GM21619 (cell line): ENCODE measurements around the gene GDNF.
"Not testable (repeated sequence)": the region's sequence is repeated elsewhere in the genome, so short reads cannot be mapped to it uniquely, and the experiment has no call there.

Experiments
- ATAC-seq: cut with Tn5 transposase; IDR thresholded peaks from one replicate; pipeline ENCODE4 v1.9.1; 2021; ENCODE audit not compliant: unreplicated experiment

The GDNF gene

DNA sequence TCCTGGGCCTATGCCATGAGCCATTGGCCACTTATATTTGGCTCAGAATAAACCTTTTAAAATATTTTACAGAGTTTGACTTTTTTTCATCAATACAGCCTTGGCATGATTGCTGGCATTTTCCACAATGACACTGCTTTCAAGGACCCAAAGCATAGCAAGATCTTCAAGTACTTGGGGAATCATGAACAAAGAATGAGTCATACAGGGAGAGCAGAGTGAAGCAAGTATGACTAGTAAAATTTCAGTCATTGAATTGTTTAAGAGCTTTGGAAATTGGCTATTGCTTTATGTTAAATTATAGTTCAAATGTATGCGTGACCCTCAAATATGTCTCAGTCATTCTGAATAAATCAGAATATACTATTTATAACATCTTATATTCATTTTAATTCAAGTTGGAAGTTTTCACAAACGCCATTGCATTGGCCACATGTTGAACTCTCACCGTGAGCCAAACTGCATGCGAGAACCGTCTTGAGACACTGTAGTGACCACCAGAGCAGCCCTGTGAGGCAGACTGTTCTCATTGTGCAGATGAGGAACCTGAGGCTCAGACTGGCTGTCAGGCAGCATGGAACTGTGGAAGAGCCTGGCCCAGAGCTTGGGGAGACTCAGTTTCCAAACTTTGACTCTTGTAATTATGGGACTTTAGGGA is 52.9 kb downstream of the GDNF start:
- ATAC-seq: no peak

DNA sequence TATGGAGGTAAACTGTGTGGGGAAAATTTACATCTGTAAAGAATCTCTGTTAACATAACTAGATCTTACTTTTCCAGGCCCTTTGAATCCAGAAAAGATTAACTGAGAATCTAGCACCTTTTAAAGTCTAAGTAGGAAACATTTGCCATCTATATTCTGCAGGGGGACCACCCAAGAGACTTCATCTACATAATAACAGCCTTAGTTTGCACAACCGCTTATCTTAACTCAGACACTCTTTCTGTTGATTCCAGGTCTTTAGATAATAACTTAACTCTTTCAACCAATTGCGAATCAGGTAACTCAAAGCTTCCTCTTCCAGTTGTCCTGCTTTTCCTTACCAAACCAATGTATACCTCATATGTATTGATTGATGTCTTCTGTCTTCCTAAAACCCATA is 53.4 kb downstream of the GDNF start:
- no peak for ATAC-seq

GRCh38 chr5:37781409-37781808 is 58.4 kb downstream of the GDNF start:
- not testable (repeated sequence) for ATAC-seq

GRCh38 chr5:37777432-37778130 is 62.3 kb downstream of the GDNF start:
- no peak for ATAC-seq

- ATAC-seq: no peak
Measured at GRCh38 chr5:37776826-37777225, 63.0 kb downstream of the GDNF start.

- no peak for ATAC-seq
Measured at GRCh38 chr5:37774912-37775483, 64.8 kb downstream of the GDNF start.

DNA sequence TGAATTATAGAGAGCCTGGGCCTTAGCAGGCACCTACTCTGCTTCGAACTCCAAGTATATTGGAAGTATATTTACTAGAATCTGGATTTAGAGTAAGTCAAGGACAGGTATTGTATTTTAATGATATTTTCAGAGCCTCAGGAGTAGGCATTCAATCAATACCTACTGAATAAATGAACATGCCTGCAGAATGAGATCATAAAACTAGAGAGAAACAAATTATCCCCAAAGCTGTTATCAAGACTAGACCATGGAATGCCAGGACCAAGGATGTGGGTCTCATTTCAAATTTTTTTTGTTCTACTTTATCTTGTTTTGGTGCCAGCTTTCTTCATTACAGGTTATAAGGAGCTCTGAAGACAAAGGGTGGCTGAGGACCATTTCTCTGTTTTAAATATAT is 66.0 kb downstream of the GDNF start:
- ATAC-seq: no peak

DNA sequence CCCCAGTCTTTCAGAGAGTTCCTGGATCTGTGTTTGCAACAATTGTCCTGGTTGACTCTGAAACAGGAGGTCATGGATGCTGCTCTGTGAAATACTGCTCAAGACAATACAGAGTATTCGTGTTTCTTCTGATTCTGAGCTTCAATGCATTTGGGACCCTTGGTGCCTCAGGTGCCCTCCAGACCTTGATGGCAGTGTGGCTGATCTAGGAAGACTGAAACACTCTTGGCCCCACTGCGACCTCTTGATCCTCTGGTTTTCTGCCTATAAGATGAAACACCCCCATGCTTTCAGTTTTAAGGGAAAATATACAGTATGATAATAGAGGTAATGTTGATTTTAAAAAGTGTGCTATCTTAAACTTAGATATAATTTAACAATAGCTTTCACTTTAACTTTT is 67.6 kb downstream of the GDNF start:
- ATAC-seq: no peak

DNA sequence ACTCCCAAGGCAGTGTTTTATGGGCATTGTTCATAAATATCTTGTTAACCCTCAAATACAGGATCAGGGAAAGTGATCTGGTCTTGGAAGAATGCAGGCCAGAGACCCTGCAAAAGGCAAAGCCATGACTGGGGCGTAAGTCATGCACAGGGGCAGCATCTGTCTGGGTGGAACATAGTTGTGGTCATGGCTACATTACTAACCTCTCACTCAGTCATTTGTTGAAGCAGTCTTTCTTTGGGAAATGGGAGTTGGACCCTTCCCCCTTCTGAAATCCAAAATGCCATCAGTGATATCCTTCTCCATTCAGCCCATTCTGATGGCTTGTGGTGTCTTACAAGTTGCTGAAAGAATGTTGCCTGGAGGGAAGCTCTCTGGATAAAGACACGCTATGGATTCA is 68.1 kb downstream of the GDNF start:
- no peak for ATAC-seq

DNA sequence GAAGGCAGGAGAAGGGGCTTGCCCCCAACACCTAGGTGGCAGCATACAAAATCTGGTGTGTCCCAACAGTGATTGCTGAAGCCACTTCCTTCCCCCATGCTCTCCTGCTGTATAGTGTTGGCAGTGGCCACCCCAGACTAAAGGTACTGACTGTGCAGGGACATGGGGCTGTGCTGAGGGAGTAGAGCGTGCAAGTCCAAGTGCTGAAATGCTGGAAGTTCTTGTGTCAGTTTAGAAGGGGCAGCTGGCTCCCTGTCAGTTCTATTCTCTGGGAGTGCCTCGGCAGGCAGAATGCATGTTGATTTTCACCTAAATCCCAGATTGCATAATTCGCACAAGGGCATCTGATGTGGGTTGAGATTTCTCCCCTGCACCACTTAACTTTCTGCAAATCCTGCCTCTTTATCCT is 68.6 kb downstream of the GDNF start:
- ATAC-seq: no peak

DNA sequence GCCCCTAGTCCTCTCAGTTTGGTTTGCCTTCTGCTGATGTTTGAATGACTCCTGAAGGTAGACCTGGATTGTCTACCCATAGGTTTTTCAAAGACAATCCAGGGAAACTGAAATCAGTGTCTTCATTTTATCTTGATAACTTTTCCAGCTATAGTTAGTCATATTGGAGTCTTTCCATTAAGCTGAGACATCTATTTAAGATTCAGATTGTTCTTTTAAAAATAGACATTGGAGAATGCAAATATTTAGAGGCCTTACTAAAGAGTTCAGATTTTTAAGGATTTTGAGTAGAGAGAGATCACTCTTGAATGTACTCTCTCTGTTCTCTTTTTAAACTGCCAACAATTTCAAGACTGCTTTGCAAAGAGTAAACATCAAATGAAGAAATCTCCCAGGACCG is 69.1 kb downstream of the GDNF start:
- ATAC-seq: no peak

- ATAC-seq: no peak
Measured at GRCh38 chr5:37769840-37770239, 70.0 kb downstream of the GDNF start.

DNA sequence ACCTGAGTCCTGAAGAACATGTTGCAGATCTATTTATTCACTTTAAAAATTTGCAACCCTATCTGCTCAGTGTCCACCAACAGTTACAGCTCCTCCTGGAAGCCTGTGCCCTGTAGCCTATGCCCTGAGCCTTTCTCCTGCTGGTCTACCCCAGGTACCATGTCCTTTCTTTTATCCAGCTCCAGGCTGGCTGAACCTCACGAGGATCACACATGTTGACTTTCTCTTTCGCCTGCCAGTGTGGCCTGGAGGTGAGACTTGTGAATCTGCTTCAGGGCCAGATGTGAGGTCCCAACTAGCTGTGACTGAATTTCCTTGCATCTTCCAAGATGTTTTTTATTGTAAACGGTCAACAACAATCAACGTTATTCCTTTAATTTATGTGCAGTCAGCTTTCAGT is 70.7 kb downstream of the GDNF start:
- ATAC-seq: no peak

DNA sequence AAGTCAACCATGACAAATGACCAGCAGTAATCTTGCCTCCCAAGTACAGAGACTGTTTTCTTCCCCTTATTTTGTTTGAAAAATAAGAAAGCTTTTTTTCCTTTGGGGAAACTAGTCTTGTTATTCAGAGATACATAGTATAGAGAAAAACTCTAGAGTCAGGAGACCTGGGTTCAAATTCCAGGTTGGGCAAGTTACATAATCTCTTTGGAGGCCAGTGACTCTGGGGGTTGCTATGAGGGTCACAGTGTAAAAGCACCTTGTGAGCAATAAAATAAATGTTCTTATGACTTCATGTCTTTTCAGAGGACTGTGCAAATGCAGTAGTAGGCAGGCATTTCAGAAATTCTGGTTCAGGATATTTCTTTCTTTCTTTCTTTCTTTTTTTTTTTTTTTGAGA is 71.5 kb downstream of the GDNF start:
- no peak for ATAC-seq

- ATAC-seq: no peak
Measured at GRCh38 chr5:37767961-37768360, 71.9 kb downstream of the GDNF start.

DNA sequence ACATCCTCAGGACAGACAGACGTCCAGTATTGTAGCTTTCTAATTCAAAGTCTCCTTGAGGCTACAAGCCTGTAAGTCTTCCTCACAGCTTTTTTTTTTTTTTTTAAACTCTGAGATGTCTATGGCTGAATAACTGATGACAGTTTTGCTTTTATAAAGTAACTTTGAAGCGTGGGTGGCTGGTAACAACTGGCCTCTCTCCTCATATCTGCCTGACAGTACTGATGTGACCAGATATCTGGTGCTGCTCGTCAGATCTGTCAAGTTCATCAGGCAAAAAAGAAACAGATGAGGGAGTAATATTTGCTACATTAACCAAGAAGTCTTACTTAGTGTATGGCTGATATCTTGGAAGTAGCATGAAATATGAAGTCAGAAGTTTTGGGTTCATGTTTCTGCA is 72.6 kb downstream of the GDNF start:
- no peak for ATAC-seq
